Embryonic facial prominence (tissue), 1 donor: ENCODE data around the gene CYP4F22.
A peak's percentile ranks its signal among the peaks of the same experiment; 100 is the strongest.
"Not testable (repeated sequence)": the region's sequence is repeated elsewhere in the genome, so short reads cannot be mapped to it uniquely, and the experiment has no call there.

Source experiments
- DNase-seq: peaks from one replicate; pipeline ENCODE4 v3.0.0-alpha.2; 2016; ENCODE audit errors: extremely low spot score

The CYP4F22 gene

DNA sequence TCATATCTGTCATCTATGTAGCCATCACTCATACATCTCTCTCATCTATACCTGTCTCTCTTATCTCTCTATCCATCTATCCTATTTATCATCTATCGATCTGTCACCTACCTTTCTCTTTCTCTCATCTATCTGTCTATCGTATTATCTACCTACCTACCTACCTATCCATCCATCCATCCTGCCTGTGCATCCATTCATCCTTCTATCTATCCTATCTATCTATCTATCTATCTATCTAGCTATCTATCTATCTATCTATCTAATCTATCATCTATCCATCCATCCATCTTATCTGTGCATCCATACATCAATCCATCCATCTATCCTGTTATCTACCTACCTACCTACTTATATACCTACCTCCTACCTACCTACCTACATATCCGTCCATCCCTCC, 62.1 kb downstream of the CYP4F22 start:
- DNase-seq = no peak

DNA sequence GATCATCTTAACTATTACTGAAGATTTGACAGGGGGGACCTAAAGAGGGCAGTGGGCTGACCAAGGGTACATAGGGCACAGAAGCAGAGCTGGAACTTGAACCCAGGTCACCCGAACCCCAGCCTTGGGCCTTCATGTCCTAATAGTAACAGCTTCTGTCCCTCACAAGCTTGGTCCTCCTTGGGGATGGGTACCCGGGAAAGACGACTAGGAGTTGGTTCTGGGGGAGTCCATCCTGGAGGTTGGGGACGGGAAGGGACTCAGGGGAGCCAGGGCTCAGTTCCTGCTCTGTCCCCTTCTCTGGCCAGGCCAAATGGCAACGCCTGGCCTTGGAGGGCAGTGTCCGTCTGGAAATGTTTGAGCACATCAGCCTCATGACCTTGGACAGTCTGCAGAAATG, 67.1 kb downstream of the CYP4F22 start:
- DNase-seq = no peak

DNA sequence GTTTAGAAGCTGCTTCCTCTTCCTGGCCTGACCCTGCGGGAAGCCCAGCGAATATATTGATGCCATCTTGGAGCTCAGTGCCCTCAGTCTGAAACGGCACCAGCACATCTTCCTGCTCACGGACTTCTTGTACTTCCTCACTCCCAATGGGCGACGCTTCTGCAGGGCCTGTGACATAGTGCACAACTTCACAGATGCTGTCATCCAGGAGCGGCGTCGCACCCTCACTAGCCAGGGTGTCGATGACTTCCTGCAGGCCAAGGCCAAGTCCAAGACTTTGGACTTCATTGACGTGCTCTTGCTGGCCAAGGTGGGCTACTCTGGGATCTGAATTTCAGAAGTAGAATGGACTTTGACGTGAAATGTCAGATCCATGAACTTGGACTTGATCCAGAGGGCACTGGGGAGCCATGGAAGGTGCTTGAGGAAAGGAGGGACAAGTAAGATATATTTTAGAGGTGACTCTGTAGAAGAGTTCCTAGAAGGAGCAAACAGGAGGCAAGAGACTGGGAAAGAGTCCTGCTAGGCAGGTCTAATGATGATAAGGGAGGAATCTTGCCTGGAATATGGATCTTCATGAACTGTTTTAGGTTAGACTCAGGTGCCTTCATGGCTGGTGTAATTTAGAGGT, 68.3 kb downstream of the CYP4F22 start:
- no peak for DNase-seq

DNA sequence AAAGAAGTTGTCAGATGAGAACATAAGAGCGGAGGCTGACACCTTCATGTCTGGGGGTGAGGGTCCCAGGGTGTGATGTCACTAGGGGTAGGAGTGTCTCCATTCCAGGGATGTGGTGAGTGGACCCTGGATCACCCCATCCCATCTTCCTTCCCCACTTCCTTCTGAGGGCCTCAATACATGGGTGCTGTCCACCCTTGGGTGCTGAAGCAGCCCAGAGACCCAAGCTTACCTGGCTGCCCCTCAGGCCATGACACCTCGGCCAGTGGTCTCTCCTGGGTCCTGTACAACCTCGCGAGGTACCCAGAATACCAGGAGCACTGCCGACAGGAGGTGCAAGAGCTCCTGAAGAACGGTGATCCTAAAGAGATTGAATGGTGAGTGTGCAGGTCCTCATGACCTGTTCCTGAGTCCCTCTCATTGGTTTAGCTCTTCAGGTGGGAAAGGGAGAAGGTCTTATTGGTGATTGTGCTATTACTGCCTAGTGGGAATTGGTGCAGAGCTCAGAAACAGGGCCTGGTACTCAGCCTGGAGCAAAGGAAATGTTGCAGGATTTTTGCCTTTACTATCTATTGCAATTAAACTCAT, 69.0 kb downstream of the CYP4F22 start:
- DNase-seq = no peak

DNA sequence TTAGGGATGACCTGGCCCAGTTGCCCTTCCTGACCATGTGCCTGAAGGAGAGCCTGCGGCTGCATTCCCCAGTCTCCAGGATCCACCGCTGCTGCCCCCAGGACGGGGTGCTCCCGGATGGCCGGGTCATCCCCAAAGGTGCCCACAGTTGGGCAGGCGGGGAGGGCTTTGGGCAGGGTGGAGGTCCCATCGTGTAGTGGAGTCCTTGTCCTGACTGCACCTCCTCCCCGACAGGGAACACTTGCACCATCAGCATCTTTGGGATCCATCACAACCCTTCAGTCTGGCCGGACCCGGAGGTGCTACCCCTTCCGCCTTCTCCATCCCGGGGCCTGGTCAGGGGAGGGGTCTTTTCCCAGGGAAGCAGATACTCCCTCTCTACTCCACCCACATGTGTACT, 75.0 kb downstream of the CYP4F22 start:
- no peak for DNase-seq

DNA sequence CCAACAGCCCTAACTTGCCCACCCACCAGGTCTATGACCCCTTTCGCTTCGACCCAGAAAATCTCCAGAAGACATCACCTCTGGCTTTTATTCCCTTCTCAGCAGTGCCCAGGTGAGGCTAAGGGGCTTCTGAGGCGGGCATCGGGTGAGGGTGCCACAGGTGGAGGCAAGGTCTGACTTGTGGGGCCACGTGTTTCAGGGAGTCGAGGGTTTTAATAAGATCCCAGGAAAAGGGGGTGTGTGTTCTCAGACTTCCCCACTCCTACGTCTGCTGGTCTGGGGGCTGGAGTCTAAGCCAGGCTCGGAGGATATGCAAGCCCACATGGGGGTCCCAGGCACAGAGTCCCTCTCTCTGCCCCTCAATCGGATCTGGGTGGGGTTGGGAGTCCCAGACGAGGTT, 75.8 kb downstream of the CYP4F22 start:
- DNase-seq = no peak

DNA sequence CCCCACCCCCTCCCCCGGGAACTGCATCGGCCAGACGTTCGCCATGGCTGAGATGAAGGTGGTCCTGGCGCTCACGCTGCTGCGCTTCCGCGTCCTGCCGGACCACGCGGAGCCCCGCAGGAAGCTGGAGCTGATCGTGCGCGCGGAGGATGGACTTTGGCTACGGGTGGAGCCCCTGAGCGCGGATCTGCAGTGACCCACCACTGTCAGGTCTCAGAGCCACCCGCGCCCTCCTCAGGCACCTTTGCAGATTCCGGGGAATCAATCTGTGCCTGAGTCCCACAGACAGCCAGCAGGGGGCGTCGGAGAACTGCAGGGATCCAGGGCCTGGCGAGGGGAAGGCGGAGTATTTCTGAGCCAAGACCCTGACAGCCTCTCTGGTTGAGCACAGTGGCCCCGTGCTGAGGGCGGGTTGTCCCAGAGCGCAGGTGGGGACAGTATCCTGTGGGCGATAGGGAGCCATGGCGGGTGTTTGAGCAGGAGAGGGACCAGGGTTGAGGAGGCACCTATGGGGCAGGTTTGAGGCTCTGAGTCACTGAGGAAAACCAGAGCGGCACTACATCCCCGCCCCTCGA, 76.3 kb downstream of the CYP4F22 start:
- DNase-seq = peak; percentile 8

DNA sequence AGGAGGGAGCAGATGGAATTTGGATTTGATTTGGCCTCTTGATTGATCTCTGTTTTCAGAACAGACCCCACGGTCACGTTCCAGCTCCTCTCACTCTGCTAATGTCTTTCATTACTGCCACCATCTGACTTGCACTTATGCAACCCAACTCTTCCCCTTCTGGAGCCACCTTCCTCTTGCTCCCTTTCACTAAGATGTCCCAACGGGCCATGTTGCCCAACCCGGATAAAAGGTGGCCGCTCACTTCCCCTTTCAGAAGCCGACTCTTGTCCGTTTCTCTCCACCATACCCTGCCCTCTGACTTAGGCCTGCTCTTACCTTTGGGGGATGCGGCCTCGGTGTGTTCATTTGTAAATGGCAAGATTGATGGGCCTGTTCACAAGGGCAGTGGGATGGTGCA, 79.3 kb downstream of the CYP4F22 start:
- no peak for DNase-seq

DNA sequence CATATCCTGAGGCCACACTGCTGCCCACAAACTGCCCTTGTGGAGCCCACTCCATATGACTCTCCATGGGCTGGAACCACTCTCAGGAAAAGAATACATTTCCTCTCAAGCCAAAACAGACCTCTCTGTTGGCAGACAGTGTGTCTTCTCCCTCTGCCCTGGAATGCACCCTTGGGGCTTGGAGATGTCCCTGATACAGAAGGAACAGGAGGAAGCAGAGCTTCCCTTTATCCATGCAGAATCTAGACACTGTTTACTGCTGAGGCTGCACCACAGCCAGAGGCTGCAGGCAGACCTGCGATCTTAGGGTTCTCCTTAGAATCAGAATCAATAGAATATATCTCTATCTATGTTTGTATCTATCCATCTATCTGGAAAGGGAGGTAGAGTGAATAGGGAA, 79.9 kb downstream of the CYP4F22 start:
- DNase-seq = no peak

DNA sequence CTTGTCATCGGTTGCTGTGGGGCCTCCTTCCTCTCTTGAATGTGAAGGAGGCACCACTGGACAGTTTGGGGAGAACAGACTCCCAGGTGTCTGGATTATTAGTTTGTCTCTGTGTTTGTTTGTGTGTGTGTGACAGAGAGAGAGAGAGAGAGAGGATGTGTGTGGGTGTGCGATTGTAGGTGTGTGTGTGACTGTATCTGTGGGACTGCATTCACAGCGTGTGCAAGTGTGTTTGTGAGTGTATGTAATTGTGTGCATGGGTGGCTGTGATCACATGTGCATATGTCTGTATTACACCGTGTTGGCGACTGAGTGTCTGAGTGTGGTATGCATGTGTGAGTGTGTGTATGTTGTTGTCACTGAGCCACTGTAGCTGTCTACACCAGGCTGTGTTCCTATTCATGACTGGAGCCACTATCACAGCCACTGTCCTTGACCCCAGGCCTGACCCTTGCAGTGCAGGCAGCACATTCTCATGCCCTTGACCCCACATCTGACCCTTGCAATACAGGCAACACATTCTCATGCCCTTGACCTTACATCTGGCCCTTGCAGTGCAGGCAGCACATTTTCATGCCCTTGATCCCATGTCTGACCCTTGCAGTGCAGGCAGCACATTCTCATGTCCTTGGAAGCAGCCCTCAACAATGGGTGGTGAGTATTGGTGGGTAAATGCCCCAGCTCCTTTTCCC, 81.6 kb downstream of the CYP4F22 start:
- DNase-seq = no peak

DNA sequence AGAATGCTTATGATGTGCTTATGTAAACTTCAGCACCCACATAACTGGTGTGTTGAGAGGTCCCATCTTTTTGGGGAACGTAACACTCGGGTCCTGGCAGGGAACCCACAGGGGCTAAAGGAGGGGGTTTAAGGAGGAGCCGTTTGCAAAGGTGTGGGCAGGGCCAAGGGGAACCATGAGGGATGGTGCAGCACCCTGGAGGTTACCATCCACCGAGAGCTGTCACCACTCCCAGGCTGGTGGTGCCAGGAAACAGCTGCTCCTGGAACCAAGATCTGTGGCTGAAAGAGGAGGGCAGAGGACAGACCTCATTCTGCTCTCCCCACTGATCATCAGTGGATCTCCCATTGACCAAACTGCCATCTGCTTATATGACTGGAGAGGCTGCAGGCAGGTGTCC, 83.5 kb downstream of the CYP4F22 start:
- DNase-seq = no peak

DNA sequence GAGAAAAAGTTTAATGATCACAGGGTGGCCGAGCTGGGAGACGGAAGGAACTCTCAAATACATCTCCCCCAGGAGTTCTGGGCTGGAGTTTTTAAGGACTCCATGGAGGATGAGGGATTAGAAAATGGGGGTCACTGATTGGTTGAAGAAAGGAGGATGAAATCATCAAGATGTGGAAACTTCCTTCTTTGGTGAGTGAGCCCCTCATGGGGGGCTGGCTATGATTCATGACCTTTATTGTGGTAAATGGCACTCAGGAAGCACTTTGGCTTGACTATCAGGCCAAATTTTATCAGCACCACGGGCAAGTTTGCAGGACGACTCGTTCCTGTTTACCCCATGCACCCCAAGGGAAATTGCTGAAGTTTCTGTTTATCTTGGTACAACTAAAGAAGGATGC, 84.2 kb downstream of the CYP4F22 start:
- DNase-seq = not testable (repeated sequence)

DNA sequence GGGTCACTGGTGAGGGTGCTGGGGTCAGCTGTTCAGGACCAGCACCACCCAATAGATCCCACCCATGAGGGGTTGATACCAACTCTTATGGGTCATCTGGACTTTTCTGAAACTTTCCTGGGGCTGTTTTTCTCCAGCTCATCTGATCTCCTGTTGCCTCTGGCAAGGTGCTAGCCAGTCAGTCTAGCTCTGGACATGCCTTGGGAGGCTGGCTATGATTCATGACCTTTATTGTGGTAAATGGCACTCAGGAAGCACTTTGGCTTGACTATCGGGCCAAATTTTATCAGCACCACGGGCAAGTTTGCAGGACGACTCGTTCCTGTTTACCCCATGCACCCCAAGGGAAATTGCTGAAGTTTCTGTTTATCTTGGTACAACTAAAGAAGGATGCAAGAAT, 85.4 kb downstream of the CYP4F22 start:
- DNase-seq = not testable (repeated sequence)

DNA sequence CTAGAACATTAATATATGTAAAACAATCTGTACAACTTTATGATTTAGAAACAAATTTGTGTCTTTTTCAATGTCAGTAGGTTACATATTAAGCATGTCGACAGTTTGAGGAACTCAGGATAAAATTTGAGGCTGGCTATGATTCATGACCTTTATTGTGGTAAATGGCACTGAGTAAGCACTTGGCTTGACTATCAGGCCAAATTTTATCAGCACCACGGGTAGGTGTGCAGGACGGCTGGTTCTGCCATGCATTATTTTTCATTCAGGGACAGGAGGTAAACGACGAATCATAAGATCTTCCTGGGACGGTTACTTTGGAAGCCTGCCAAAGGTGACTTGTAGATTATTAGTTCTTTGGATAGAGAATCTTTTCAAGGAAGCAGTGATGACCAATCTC, 86.7 kb downstream of the CYP4F22 start:
- no peak for DNase-seq
